Epithelial cell of umbilical artery (primary cell): ENCODE results near the gene C1orf116. TPM values are rescaled to one million over a fixed set of nuclear protein-coding genes. Genes with fewer than 3 reads are reported as not detected.

Experiments used
- total RNA-seq: library from RNA; depleted of rRNA; stranded (reverse); fragments of >200 nt; gene quantifications from 2 replicates; pipeline ENCODE4 v1.2.3, GENCODE V29; 2014

Gene C1orf116
- total RNA-seq: not detected in 2 replicates

DNA sequence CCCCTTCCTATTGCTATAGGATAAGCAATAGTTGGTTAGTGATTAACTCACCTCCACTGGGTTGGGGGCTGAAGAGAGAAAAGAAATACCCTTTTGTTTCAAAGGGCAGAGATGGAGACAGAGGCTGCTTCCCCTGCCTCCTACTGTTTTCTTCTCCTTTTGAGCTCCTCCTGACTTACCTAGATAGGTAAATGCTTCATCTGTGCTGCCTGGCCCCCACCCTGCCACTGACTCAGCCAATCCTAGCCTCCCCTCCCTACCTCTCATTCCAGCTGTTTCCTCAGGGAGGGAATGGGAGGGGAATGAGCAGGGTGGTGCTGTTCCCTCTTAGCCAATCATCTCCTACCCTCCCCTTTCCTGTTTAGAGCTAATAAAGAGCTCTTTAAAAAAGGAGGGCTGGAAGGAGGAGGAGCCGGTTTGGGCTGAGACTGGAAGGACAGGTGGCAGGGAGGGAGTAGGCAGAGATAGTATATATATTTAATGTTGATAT is at the start of gene C1orf116:
TSS of gene C1orf116 (minus strand) at position 229 of the 490 bp plus-strand sequence. CDS start 5,158 bp downstream, outside the sequence.

DNA sequence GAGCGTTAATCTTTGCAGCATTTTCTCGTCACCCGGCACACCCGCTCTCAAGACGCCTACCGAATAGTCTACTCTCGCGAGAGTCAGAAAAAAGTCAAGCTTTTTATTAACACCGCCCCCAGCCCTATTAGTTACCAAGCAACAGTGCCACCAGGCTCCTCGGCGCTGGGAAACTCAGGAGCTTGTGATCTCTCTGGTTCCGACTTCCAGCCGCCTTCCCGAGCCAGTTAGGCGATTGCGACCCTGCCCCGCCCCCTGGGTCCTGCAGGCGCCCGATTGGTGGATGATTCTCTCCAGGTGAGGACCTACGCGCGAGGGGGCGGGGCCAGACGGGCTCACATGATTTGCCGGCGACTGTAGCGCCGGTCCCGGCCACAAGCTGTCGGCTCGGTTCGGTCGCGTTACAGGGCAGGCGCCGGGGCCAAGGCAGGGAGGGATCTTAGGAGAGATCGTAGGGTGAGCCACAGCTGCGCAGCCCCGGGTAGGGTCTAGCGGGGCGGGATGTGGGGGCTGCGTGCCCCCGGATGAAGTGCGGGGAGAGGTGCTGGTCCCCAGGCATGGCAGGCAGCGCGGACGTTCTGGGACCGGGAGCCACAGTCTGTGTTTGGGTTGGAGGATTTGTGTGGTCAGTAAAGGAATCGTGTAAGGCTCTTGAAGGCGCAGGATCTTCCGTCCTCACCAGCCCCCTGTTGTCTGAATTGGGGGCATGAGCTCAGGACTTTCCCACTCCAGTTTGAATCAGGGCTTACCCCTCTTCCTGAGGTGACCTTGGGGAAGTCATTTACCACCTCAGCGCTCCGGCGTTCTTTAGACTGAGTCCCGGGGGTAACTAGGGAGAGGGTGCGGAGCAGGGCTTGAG is 20.6 kb upstream of the C1orf116 start, which contains the start of gene PFKFB2:
TSS of gene PFKFB2 (plus strand) at position 365 of the 859 bp plus-strand sequence. CDS start 1,443 bp downstream, outside the sequence.

DNA sequence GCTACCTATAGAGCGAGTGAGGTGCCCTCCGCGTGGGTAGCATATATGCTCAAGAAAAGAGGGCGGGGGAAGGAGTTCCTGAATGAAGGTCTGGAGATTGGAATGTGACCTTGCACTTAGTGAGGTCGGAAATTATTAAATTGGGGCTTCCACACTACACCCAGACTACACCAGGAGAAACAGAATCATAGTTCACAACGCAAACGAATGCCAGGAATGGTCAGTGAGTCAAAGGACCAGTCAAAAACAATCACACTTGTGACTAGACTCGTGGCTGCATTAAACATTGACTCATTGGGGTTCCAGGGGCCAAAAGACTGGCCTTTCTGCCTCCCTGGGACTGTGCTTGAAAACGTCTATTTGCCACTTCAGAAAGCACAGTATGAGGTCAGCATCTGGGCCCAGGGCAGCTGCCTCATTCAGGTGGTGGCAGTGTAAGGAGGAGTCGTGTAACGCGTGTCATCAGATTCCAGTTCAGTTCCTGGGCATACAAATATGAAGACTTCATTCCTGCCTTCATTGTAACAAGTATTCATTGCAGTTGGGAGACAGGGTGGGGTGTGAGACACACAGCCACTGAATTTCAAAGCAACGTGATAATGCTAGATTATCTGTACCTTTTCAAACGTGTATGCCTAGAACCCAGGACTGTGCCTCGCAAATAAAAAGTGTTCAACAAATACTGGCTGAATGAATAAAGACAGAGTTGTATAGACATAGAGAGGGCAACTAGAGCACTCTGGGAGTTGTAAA is 18.8 kb upstream of the C1orf116 start, which contains the start of gene YOD1:
TSS of gene YOD1 (minus strand) at position 18 of the 753 bp plus-strand sequence. CDS start 178 bp downstream, outside the sequence.

DNA sequence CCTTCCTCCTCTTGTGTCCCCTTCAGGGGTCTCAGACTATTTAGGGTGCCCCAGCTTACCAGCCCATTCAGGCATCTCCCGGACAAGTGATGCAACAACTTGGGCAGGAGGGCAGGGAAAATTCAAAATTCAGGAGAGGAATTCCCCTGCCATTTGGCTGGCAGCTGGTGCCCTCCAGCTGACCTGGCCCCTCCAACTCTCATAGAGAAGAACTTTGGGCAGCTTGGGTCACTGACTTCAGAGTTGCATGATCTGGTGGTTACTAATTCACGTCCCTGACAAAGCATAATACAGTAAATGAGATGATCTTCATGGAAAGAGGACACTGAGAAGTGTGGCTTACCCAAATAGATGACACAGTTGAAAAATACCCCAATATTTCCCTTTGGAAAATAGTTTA is 62.1 kb downstream of the C1orf116 start, which contains the start of gene FCAMR:
TSS of gene FCAMR (minus strand) at position 15 of the 400 bp plus-strand sequence. CDS start 335 bp downstream, outside the sequence.

Other genes with a start within 250 kb of the C1orf116 start
- not detected in 2 replicates for gene IL20, start 167.1 kb downstream of the C1orf116 start, total RNA-seq
- 0.15 TPM in 1 of 2 replicates, not detected in the other for gene IL24, start 135.3 kb downstream of the C1orf116 start, total RNA-seq
- gene FCMR, start 110.8 kb downstream of the C1orf116 start, total RNA-seq: 0.32 TPM in 1 of 2 replicates, not detected in the other
- gene PIGR, start 86.3 kb downstream of the C1orf116 start, total RNA-seq: not detected in 2 replicates
- not detected in 2 replicates for gene FCAMR, start 62.3 kb downstream of the C1orf116 start, total RNA-seq
- gene YOD1, start 18.5 kb upstream of the C1orf116 start, total RNA-seq: 6.8 and 8.4 TPM in 2 replicates
- gene PFKFB2, start 20.5 kb upstream of the C1orf116 start, total RNA-seq: 1.4 and 1.6 TPM in 2 replicates
- gene C4BPB, start 56.1 kb upstream of the C1orf116 start, total RNA-seq: 0.32 TPM in 1 of 2 replicates, not detected in the other
- gene C4BPA, start 71.5 kb upstream of the C1orf116 start, total RNA-seq: not detected in 2 replicates